ENCODE data around the gene SGTA.

DNA sequence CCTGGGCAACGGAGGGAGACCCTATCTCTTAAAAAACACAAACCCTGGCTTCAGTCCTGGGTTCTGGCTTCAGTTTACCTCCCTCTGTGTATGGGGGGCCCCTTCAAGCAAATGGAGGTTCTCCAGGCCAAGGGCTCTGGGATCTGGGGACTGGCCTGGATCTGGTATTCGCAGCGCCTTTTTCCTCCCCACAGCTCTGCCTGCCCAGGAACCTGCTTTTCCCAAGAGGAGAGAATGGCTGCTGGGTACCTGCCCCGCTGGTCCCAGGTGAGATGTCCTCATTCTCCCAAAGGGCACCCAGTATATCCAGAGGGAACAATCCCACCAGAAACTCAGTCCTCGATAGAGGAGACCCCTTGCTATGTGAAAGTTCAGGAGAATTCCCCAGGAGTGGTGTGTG is 39.8 kb upstream of the SGTA start:
- TF ChIP-seq, protein P1, sequence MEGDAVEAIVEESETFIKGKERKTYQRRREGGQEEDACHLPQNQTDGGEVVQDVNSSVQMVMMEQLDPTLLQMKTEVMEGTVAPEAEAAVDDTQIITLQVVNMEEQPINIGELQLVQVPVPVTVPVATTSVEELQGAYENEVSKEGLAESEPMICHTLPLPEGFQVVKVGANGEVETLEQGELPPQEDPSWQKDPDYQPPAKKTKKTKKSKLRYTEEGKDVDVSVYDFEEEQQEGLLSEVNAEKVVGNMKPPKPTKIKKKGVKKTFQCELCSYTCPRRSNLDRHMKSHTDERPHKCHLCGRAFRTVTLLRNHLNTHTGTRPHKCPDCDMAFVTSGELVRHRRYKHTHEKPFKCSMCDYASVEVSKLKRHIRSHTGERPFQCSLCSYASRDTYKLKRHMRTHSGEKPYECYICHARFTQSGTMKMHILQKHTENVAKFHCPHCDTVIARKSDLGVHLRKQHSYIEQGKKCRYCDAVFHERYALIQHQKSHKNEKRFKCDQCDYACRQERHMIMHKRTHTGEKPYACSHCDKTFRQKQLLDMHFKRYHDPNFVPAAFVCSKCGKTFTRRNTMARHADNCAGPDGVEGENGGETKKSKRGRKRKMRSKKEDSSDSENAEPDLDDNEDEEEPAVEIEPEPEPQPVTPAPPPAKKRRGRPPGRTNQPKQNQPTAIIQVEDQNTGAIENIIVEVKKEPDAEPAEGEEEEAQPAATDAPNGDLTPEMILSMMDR (IDR thresholded peaks at IDR 0.05) = no peak
- no peak for TF ChIP-seq POLR2A (IDR thresholded peaks at IDR 0.05)
- no peak for TF ChIP-seq EP300 (IDR thresholded peaks at IDR 0.05; ENCODE audit: low read depth)

Measured in transverse colon (tissue), 3 donors.